GF-D8 (cell line): ENCODE measurements around the gene ZNF236.
"Not testable (repeated sequence)": the region's sequence is repeated elsewhere in the genome, so short reads cannot be mapped to it uniquely, and the experiment has no call there.

ENCODE experiments used
- DNase-seq: peaks from one replicate; lab custom pipeline; 2025; lab: John Stamatoyannopoulos, UW

Gene ZNF236

GRCh38 chr18:76822506-76823160, at the start of gene ZNF236:
ZNF236 (plus strand) TSS chr18:76822557; CDS start chr18:76822608, 51 bp downstream.
- DNase-seq = peak; percentile 36

GRCh38 chr18:76772665-76773064, 49.7 kb upstream of the ZNF236 start:
- no peak for DNase-seq

- DNase-seq = not testable (repeated sequence)
Observed at GRCh38 chr18:76777036-76777435, 45.3 kb upstream of the ZNF236 start.

- DNase-seq = no peak
Observed at GRCh38 chr18:76783786-76784484, 38.4 kb upstream of the ZNF236 start.

GRCh38 chr18:76785872-76786271, 36.5 kb upstream of the ZNF236 start:
- DNase-seq = no peak

GRCh38 chr18:76788571-76789317, 33.6 kb upstream of the ZNF236 start:
- no peak for DNase-seq

GRCh38 chr18:76791106-76791505, 31.3 kb upstream of the ZNF236 start:
- no peak for DNase-seq

GRCh38 chr18:76791642-76792041, 30.7 kb upstream of the ZNF236 start:
- DNase-seq = no peak

GRCh38 chr18:76794326-76794725, 28.0 kb upstream of the ZNF236 start:
- no peak for DNase-seq

GRCh38 chr18:76801567-76802505, 20.5 kb upstream of the ZNF236 start:
- no peak for DNase-seq

- DNase-seq = no peak
Observed at GRCh38 chr18:76803413-76803812, 18.9 kb upstream of the ZNF236 start.

GRCh38 chr18:76803814-76804213, 18.5 kb upstream of the ZNF236 start:
- DNase-seq = peak; percentile 40

- no peak for DNase-seq
Observed at GRCh38 chr18:76805221-76805620, 17.1 kb upstream of the ZNF236 start.

GRCh38 chr18:76806301-76806700, 16.1 kb upstream of the ZNF236 start:
- DNase-seq = no peak

- DNase-seq = no peak
Observed at GRCh38 chr18:76808561-76808960, 13.8 kb upstream of the ZNF236 start.

- DNase-seq = peak; percentile 16
Observed at GRCh38 chr18:76811530-76811929, 10.8 kb upstream of the ZNF236 start.

- no peak for DNase-seq
Observed at GRCh38 chr18:76814256-76814655, 8.1 kb upstream of the ZNF236 start.

GRCh38 chr18:76816127-76816526, 6.2 kb upstream of the ZNF236 start:
- DNase-seq = no peak

GRCh38 chr18:76817888-76818611, 4.3 kb upstream of the ZNF236 start:
- no peak for DNase-seq

GRCh38 chr18:76819411-76820136, 2.8 kb upstream of the ZNF236 start:
- no peak for DNase-seq
